NCI-H1417 (cell line): ENCODE measurements around the gene SH2D3C.

Source experiments
- DNase-seq, 3 experiments: peaks; one replicate each; lab custom pipeline; 2025; lab: John Stamatoyannopoulos, UW

Gene SH2D3C

DNA sequence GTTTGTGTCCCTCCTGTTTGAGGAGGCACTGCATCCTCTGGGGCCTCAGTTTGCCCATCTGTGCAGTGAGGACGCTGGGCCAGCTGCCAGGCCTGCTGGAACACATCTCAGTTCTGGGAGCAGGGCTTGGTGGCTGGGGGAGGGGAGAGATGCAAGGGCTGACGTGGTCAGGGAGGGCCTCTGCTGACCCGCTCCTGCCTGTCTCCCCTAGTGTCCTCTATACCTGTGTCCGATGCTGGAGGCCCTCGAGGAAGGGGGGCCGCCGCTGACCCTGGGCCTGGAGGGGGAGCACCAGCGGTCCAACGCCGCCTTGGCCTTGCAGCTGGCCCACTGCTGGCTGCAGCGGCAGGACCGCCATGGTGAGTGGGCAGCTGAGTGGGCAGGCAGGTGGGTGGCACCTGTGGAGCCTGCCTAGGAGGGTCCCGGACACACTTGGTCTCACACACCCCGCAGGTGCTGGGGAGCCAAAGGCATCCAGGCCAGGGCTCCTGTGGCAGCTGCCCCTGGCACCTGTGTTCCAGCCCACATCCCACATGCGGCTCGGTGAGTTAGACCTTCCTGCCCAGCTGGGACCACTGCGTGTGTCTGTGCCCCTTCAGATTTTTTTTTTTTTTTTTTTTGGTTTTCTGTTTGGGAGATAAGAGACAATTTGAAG, 30.0 kb upstream of the SH2D3C start:
- DNase-seq = no peak

DNA sequence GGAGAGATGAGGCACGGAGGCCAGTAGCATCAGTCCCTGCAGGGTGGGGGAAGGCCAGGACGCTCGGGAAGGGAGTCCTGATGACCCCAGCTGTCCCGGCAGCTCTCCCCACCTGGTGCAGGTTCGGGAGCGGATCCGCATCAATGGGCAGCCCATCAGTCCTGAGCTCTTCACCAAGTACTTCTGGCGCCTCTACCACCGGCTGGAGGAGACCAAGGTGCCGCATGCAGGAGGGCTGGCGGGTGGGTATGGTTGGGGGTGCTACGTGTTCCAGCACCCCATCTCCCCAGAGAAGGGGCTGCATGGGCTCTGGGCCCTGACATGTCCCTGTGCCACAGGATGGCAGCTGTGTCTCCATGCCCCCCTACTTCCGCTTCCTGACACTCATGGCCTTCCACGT, 28.4 kb upstream of the SH2D3C start:
- no peak for DNase-seq

DNA sequence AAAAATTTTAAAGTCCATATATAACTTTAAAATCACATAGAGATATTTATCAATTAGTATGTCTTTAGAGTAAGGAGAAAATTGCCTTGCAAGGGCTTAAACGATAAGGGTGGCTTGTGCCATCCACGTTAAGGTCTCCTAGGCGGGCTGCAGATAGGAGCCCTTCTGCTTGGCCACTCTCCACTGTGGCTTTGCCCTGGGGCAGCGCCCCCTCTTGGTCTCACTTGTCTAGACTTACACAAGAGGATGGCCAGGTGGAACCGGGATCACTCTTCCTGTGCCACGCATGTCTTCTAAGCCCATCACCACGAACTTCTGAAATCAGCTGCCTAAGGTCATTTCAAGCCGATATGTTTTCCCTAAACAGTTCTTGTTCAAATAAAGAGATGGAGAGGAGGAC, 27.2 kb upstream of the SH2D3C start:
- DNase-seq = no peak

DNA sequence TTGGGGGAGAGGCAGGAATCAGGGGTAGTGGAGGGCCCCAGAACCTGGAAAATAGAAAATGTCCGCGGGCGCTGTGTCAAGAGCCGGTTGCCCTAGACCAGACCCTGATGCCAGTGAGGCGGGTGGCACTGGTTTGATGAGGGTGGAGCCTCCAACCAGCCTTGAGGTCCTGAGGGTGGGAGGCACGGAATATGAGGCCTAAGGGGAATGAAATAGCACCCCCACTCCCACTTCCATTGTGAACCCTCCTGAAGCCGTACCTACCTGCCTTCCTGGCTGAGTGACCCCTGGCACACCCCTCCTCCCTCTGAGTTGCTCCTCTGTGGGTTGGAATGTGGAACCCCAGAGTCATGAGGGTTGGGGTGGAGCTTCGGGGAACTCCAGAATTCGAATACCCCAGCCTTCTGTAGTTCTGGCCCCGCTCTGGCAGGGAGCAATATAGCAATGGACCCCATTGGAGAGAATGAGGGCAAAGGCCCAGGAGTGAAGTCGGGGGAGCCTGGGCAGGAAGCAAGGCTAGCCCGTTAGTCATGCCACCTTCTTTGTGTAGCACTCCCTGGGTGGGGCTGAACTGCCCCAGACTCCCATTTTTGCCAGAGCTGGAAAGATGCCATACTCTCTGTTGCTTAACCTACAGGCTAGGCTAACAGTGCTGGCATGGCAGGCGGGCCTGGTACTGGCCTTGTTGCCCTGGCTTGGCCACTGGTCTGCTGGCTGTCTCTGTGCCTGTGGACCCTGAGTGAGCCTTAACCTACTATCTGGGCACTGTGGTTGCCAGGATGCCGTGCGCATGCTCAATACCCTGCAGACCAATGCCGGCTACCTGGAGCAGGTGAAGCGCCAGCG, 25.3 kb upstream of the SH2D3C start:
- DNase-seq = peak in 1 of 3 experiments; percentile 65

DNA sequence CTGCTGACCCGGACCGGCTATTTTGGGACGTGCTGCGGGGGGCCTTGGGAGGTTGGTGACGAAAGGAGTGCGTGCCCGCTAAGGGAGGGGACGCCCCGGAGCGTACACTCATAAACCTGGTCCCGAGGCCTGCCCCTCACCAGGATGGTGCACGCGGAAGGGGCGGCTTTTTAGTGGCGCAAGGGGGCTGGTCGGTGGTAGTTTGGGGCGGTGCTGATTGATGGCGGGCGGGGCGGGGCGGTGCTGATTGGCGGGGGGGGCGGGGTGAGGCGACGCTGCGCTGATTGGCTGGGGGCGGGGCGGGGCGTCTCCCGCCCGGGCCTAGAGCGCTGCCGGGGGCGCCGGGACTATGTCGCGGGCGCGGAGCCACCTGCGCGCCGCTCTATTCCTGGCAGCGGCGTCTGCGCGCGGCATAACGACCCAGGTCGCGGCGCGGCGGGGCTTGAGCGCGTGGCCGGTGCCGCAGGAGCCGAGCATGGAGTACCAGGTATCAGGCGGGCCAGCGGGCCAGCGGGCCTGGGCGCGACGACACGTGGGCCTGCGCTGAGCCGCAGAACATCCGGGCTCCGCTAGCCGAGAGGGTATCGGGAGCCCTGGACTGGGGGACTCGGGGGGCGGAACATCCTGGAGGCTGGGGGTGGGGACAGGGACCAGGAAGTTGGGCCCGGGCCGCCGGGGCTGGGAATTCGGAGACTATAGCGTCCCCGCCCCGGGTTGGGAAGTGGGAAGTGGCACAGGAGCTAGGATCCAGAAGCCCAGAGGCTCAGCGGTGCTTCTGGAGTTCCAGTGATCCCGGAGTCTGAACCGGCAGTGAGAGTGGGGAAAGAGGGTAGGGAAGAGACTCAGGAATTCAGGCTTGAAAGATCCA, 24.3 kb upstream of the SH2D3C start, which contains the start of gene FPGS:
Gene FPGS, plus strand, starts transcription at position 307 of the 868 bp plus-strand sequence. Its CDS starts 43 bp downstream, at position 350.
- peak; percentile 77 to 99 (median 95) for DNase-seq

DNA sequence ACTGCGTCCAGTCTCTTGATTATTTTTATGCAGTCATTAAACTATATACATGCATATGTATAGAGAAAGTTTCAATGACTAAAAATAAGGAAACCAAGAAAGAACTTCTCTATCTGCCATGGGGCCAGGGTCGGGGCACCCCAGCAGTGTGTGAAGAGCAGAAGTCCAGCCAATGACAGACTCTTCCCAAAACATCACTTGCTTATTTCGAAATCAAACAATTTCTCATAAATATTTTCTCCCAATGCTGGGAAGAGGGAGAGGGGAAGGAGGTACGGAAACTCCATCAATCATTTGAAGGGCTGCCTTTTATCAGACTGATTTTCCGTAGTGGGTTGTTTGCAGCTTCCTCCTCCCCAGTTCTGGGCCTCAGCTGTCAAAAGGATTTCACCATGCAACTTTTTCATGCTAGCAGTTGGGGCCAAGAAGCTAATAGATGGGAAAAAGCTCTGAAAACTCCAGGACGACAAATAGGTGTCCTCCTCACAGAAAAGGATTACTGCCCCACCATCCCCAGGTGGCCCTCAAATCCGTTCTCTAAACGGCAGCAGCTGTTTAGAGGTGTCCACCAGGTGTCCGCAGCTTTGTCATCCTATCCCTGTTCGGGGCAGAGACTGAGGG, 23.6 kb upstream of the SH2D3C start:
- DNase-seq = no peak

DNA sequence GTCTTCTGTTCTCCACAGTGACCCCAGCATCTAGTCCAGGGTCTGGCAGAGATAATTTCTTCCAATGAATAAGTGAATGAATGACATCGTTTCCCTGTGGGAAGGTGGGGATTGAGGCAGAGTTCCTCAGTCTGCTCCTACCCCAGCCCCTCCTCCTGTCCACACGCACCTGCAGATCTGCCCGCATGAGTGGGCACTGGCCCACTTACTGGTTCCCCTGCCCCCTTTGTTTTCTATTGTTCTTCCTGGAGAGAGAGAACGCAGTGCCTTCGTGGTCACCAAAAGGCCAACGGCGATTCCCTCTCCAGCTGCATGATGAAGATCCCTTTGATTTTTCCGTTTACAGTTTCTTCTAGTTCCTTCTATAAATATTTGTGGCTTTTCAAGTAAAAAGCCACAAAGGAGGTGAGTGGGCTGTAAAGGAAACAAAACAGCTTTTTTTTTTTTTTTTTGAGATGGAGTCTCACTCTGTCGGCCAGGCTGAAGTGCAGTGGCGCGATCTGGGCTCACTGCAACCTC, 18.4 kb upstream of the SH2D3C start:
- peak in 1 of 3 experiments; percentile 44 for DNase-seq

DNA sequence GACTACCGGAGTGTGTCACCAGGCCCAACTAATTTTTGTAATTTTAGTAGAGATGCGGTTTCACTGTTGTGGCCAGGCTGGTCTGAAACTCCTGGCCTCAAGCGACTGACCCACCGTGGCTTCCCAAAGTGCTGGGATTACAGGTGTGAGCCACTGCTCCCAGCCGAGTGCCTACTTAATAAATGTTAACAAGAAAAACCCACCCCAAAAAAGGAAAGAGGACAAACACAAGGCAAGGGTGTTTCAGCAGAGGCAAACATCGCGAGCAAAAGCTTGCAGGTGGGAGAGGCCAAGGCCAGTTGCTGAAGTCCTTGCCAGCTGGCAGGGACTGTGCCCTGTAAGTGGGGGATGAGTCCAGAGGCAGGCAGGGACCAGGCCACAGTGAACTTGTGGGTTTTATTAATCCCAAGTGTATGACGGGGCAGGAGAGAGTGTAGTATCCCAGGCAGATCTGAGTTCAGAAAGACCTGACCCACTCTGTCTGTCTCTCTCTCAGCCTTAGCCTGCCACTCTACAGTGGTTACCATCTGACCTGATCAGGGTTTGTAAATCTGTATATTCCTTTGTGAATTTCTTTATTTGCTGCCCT, 17.9 kb upstream of the SH2D3C start:
- peak in 1 of 3 experiments; percentile 44 for DNase-seq

DNA sequence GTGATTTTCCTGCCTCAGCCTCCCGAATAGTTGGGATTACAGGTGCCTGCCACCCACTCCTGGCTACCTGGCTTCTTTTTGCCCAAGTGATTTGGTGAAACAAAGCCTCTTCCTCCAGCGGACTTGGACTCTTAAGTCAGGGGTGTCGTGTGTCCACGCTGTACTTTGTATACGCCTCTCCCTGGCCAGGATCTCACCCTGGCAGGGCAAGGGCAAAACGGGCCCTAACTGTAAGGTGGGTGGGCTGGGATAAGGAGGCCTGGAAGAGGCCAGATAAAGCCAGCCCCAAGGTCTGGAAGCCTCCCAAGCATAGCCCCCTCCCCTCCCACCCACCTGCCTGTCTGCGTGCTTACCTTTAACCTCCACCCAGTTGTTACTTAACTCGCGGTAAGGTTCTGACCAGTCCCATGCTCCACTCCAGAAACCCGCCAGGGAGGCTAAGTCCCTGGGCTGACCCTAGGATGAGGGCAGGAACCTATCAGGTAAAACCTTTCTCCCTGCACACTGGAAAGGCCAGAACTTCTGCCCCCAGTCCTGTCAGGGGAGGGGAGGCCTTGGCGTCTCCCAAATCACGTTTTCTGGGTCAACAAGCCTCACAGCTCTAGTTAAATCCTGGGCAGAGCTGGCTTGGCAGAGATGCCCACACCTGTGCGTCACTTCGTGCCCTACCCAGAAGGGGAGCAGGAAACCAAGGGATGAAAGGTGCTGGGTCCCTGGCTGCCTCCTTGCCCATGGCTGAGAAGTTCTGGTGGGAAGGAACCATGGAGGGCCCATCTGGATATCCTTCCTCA, 15.7 kb upstream of the SH2D3C start:
- no peak for DNase-seq

DNA sequence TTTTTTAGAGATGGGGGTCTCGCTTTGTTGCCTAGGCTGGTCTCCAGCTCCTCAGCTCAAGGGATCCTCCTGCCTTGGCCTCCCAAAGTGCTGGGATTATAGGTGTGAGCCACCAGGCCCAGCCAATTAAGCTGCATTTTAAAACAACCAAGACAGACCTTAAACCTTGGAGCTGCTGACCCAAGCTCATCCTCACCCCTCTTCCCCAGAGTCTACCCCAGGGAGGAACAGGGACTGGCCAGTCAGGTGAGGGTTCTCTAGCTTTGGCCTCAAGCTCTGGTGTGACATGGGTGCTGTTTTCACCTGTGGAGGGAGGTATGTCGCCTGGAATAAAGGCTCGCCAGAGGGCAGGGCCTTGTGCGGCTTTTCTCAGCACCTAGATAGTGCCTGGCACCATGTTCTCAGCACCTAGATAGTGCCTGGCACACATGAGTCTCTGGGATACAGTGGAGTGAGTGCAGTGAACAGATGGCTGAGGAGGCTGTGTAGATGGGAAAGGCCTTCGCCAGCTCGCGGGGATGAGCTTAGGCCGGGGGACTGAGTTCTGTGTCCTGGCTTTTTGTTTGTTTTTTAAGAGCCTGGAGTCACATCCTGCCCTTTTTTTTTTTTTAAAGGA, 14.7 kb upstream of the SH2D3C start:
- no peak for DNase-seq

DNA sequence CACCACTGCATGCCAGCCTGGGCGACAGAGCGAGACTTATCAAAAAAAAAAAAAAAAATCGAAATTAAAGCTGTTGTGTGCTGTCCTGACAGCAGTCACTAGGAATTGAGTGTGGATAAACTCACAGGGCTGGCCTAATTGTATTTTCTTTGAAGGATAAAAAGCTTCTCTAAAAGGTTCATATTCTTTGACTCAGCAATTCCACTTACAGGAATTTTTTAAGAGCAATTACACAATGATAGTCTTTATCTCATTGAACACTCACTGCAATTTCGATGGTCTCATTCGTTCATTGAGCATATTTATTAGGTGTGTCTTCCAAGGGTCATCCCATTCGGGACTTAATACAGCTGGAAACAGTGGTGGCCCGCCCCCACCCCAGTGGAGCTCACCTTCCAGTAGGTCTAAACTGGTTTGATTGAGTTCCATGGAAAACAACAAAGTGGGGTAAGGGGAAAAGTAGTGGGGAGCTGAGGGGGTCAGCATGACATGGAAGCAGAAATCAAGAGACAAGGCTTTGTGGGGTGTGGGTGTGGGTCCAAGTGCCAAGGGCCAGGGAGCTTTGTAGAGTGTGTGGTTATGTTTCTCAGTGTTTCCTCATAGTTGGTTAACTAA, 14.1 kb upstream of the SH2D3C start:
- DNase-seq = no peak

DNA sequence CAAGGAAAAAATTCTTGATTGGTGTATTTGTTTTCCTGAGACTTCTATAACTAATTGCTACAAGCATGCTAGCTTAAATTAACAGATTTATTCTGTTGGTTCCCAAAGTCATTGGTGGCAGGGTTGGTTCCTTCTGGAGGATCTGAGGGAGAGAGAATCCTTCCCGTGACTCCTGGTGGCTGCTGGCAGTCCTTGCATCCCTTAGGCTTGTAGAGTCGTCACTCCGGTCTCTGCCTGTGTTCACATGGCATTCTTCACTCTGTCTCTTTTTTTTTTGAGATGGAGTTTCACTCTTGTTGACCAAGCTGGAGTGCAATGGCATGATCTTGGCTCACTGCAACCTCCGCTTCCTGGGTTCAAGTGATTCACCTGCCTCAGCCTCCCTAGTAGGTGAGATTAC, 12.6 kb upstream of the SH2D3C start:
- no peak for DNase-seq

DNA sequence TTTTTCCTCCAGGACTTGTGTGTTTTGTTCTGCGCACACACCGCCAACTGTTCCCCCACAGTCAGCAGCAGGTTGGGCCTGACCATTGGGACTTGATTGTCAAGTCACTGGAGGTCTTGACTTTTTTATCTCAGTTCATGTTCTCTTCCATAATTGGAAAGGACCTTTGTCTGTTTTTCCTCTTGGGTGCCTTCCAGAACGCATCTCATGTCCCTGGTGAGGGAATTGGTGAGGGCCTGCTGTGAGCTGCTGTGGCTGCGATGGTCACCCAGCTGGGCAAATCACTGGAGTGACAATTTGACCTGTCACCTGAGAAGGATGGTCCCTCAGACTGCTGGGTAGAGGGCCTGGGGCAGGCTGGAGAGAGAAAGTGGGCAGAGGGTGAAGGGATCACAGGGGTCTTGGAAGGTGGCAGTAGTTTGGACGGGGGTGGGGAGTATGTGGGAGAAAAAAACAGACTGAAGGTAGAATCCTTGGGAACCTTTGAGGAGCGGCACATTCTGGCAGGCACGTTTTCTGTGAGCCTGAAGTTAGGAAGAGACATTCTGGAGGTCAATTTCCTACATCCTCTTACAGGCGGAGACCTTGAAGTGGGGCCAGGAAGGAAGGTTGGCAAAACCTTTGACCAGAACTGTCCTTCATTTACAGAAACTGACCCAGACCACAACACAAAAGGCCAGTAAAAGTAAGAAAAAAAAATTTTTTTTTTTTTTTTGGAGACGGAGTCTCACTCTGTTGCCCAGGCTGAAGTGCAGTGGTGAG, 11.8 kb upstream of the SH2D3C start:
- DNase-seq = no peak

DNA sequence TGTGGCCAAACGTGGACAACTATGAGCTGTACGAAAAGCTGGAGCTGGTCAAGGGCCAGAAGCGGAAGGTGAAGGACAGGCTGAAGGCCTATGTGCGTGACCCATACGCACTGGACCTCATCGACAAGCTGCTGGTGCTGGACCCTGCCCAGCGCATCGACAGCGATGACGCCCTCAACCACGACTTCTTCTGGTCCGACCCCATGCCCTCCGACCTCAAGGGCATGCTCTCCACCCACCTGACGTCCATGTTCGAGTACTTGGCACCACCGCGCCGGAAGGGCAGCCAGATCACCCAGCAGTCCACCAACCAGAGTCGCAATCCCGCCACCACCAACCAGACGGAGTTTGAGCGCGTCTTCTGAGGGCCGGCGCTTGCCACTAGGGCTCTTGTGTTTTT, 10.7 kb upstream of the SH2D3C start:
- DNase-seq = no peak

DNA sequence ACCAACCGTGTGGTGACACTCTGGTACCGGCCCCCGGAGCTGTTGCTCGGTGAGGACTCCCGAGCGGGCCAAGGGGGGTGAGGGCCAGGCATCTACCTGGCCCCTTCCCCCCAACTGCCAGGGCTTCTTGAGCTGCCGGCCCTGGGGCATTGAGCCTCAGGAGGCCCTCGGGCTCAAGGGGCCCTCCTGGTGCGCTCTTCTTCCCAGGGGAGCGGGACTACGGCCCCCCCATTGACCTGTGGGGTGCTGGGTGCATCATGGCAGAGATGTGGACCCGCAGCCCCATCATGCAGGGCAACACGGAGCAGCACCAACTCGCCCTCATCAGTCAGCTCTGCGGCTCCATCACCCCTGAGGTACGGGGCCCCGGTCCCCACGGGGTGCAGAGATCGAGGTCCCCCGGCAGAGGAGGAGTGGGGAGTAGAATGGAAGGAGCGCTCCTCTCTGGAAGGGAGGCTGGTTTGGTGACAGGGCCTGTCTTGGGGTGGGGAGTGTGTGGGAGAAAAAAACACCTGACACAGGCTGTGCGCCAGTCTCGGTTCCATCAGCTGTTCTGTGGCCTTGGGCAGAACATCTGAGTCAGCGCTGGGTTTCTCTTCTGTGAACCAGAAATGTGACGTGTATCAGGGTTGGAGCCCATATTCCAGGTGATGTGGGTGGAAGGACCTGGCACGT, 10.0 kb upstream of the SH2D3C start:
- no peak for DNase-seq

DNA sequence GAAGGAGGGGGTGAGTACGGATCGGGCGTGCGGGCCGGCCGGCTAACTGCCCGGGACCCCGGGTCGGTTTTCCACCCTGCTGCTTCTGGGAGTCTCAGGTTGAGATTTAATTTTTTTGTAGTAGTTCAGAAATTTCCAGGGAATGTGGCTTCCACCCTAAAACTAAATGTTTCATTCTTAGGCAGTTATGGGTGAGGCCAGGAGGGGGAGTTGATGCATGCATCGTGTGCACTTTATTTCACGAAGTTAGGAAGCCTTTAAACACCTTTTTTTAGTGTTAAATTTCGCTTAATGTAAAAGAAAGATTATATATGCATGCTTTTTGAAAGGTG, 8.3 kb upstream of the SH2D3C start:
- DNase-seq = no peak

DNA sequence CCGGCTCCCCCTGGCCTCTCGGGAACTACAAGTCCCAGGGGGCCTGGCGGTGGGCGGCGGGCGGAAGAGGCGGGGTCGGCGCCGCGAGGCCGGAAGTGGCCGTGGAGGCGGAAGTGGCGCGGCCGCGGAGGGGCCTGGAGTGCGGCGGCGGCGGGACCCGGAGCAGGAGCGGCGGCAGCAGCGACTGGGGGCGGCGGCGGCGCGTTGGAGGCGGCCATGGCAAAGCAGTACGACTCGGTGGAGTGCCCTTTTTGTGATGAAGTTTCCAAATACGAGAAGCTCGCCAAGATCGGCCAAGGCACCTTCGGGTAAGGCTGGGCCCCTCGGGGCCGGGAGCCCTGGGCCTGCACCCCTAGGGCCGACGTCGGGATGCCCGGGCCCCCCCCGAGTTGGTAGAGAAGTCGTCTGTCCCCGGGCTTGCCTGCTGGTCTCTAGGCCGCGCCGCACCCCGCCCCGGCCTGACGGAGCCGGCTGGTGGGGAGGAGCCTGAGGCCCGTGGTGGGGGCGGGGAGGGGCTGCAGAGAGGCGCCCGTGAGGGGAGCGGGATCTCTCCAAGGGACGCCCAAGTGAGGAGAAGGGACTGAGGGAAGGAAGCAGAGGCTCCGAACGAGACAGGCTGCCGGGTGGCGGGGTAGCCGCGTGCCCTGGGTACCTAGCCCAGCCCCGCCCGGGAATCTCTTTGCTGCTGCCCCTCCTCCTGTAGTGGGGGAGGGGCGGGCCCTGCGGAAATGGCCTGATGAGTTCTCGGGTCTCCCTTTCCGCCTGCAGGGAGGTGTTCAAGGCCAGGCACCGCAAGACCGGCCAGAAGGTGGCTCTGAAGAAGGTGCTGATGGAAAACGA, 7.7 kb upstream of the SH2D3C start, which contains the start of gene CDK9:
Gene CDK9, plus strand, starts transcription at position 102 of the 840 bp plus-strand sequence. Its CDS starts 115 bp downstream, at position 217.
- DNase-seq = peak; percentile 80 to 94 (median 93)
